Psoas muscle (tissue), 8 donors: ENCODE measurements around the gene U2AF2. TPM values are rescaled to one million over a fixed set of nuclear protein-coding genes. Genes with fewer than 3 reads are reported as not detected.
A peak's percentile ranks its signal among the peaks of the same experiment; 100 is the strongest.

Experiments used
- ATAC-seq, 4 donors: fragments of 200-7000 bp; cut with Tn5 transposase; one replicate each; pipeline ENCODE4 v1.9.1; 2020; ENCODE audit warnings: moderate library complexity in 3 of 4, mild to moderate bottlenecking in 2 of 4
- DNase-seq, 2 donors: peaks; one replicate each; pipeline ENCODE4 v3.0.0-alpha.2; 2020
- H3K27ac ChIP-seq: fragments of 200-600 bp; one replicate; pipeline ENCODE4 v1.8.0; 2022
- H3K27me3 ChIP-seq, 3 donors: fragments of 200-600 bp in 1 of 3; one replicate each; pipeline versions ENCODE4 v1.6.1 to v1.8.0; 2013 to 2022; ENCODE audit warnings: low read length in 2 of 3, mild to moderate bottlenecking in 2 of 3, moderate library complexity in 1 of 3; ENCODE audit not compliant: insufficient read depth in 3 of 3
- H3K36me3 ChIP-seq, 2 donors: fragments of 200-600 bp in 1 of 2; one replicate each; pipeline versions ENCODE4 v1.6.1 to v1.8.0; 2013 to 2022; ENCODE audit warnings: low read depth in 1 of 2, mild to moderate bottlenecking in 1 of 2, moderate library complexity in 1 of 2; ENCODE audit not compliant: insufficient read depth in 1 of 2
- H3K4me1 ChIP-seq: fragments of 200-600 bp; one replicate; pipeline ENCODE4 v1.8.0; 2022
- H3K4me3 ChIP-seq: fragments of 200-600 bp; one replicate; pipeline ENCODE4 v1.8.0; 2022; ENCODE audit warnings: mild to moderate bottlenecking
- H3K9me3 ChIP-seq: fragments of 200-600 bp; one replicate; pipeline ENCODE4 v1.8.0; 2022
- WGBS, 3 donors: extraction: QIAGEN DNeasy Blood & Tissue Kit; methylation state at CpG; one replicate each; pipeline versions ENCODE4 v1.1.6 to v1.1.7; 2013; 5-methylcytosine and 5-hydroxymethylcytosine counted together
- intact Hi-C, 2 donors: fragments of 100-400 bp; cut with DNase I; formaldehyde crosslinking; loops; one replicate each; pipeline versions ENCODE4 v1.11.0 to v1.14.2; 2022
- polyA plus RNA-seq, 3 donors: library from polyadenylated mRNA; stranded (reverse); fragments of 200-250 nt; gene quantifications; one replicate each; pipeline ENCODE4 v1.2.3, GENCODE V29; 2013
- total RNA-seq, 4 donors: library from RNA; stranded (reverse); fragmentation: NEBNext Ultra II Directional in 2 of 4; extraction: Animal tissue kit (Norgen Biotek cat#: 25700) in 2 of 4; gene quantifications; one replicate each; pipeline versions ENCODE4 v1.2.1 to v1.2.4, GENCODE V29; 2021 to 2023
- TF ChIP-seq, protein P1 (sequence below): fragments of 200-600 bp; IDR thresholded peaks from one replicate; pipeline ENCODE4 v1.8.0; 2022; ENCODE audit warnings: antibody characterized with exemption
- donor health status: healthy with polysubstance abuse.
- donor health status: DM: no; HTN: no; CAD: no; lungs with moderate emphysema.
- donor health status: Bipolar disorder and iron deficiency.
- donor health status: healthy.
- donor health status: DM: yes; HTN: yes; CAD: no.
- donor health status: DM: no; HTN: no; CAD: no.
- donor health status: DM: no; HTN: no; CAD: no.
- donor health status: DM: yes; HTN: yes; CAD: no.

The U2AF2 gene
- total and polyA plus RNA-seq, 7 donors = 54.1 to 116 (median 72.6) TPM

DNA sequence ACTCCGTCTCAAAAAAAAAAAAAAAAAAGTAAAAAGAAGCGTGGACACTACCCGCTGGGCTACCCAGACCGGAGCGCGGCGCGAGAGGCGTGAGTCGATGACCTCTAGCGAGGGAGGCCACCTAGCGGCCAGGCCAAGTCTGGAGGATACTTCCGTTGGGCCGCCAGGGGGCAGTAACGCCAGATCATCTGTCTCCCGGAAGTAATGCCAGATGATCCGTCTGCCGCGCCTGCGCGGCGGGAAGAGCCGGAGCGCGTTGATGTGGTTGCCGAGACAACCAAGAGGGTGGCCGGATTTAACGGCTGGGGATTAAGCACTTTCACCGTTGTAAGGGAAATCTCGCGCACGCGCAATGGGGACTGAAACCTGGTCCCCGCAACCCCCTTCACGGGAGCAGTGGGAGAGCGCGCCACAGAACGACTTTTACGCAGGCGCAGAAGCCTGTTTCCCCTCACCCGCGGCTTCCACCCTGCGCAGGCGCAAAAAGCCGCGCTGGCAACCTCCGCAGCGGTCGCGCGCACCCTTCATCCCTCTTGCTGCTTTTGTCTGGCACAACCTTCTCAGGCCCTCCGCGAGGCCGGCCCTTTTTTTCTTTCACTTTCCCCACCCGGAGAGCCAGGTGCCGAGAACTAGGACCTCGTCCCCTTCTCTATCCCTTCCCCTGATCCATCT is 1.0 kb upstream of the U2AF2 start:
- peaks cover 0 to 8% of the 10 kb centered on the region in 2 donors for H3K36me3 ChIP-seq
- no peaks in the 10 kb centered on the region for H3K9me3 ChIP-seq
- peaks cover 37% of the 10 kb centered on the region for H3K4me1 ChIP-seq
- H3K4me3 ChIP-seq = peak overlapping the region; percentile 71
- peak; percentile 99 for DNase-seq
- H3K27ac ChIP-seq = peak overlapping the region; percentile 91
- TF ChIP-seq, protein P1, sequence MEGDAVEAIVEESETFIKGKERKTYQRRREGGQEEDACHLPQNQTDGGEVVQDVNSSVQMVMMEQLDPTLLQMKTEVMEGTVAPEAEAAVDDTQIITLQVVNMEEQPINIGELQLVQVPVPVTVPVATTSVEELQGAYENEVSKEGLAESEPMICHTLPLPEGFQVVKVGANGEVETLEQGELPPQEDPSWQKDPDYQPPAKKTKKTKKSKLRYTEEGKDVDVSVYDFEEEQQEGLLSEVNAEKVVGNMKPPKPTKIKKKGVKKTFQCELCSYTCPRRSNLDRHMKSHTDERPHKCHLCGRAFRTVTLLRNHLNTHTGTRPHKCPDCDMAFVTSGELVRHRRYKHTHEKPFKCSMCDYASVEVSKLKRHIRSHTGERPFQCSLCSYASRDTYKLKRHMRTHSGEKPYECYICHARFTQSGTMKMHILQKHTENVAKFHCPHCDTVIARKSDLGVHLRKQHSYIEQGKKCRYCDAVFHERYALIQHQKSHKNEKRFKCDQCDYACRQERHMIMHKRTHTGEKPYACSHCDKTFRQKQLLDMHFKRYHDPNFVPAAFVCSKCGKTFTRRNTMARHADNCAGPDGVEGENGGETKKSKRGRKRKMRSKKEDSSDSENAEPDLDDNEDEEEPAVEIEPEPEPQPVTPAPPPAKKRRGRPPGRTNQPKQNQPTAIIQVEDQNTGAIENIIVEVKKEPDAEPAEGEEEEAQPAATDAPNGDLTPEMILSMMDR = peak; percentile 97
- peak; percentile 74 to 75 (median 74) for ATAC-seq
- intact Hi-C loops = loop anchor here in 1 of 2 donors (10.0 kb wide), 1 partner anchor 269 kb away; the partner anchor contains the start of genes RPL28 and TMEM238
- 0% methylated on average over 53 to 57 of the region's 57 CpGs for WGBS, 3 donors
- H3K27me3 ChIP-seq = no peaks in the 10 kb centered on the region

DNA sequence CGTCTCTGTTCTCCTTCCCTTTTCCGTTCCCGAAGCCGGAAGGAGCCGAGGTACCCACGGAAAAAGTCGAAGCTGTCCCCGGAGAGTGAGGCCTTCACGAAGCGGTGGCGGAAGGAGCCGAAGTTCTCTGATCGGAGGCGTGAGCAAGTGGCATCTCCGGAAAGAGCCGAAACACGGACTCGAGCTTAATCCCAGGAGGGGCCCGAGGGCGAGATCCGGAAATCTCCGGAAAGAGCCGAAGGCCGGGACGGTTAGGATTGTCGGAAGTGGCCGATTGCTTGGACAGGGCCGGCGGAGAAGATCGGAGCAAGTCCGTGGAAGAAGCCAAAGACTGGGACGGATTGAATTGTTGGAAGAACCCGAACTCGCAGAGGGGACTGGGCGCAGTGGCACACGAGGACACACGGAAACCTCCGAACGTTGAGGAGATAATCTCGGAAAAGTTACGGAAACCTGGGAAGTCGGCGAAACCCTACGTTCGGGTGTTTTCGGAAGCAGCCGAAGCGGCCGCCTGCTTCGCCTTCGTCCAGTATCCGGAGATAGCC is 440 bp upstream of the U2AF2 start:
- intact Hi-C loops = loop anchor here in 1 of 2 donors (10.0 kb wide), 1 partner anchor 270 kb away; the partner anchor contains the start of genes RPL28 and TMEM238
- Histone ChIP-seq H3K27ac (peak overlapping the region; percentile 91), H3K4me3 (peak overlapping the region; percentile 71), H3K9me3 (no peaks in the 10 kb centered on the region), H3K27me3 (no peaks in the 10 kb centered on the region), H3K4me1 (peaks cover 40% of the 10 kb centered on the region), H3K36me3 (peaks cover 0 to 8% of the 10 kb centered on the region in 2 donors)
- ATAC-seq (peak; percentile 81 to 85 (median 84)), DNase-seq (peak; percentile 99 to 100)
- TF ChIP-seq, protein P1 = no peak
- WGBS, 3 donors = 0% methylated on average over 39 to 52 of the region's 52 CpGs

DNA sequence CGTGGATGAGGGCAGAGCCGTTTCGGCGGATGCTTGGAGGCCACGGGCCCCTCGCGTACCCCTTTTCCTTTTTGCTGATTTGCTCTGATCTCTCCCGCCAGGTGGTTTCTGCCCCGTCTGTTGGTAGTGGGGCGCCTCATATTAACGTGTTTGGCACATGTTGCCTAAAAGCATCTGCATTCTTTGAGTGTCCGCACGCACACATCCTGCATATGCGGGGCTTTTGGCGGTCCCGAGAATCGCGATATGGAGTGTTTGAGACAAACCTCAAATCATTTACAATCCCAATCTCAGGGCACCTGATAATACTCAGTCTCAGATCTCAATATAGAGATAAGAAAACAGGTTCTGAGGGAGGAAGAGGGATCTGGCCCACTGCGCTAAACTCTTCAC is 809 bp downstream of the U2AF2 start:
- no peaks in the 10 kb centered on the region for H3K27me3 ChIP-seq
- intact Hi-C loops = loop anchor here (2.0 to 10.0 kb wide), 2 partner anchors 15 to 271 kb away; partner anchors contain the start of genes RPL28 (in 1 of the 2) and TMEM238 (in 1 of the 2)
- H3K4me1 ChIP-seq = peaks cover 40% of the 10 kb centered on the region
- peaks cover 0 to 18% of the 10 kb centered on the region in 2 donors for H3K36me3 ChIP-seq
- peak overlapping the region; percentile 91 for H3K27ac ChIP-seq
- TF ChIP-seq, protein P1 = no peak
- ATAC-seq (no peak), DNase-seq (no peak)
- 1 to 2% (median 1%) methylated on average over 19 of the region's 19 CpGs for WGBS, 3 donors
- H3K4me3 ChIP-seq = peak overlapping the region; percentile 71
- no peaks in the 10 kb centered on the region for H3K9me3 ChIP-seq

DNA sequence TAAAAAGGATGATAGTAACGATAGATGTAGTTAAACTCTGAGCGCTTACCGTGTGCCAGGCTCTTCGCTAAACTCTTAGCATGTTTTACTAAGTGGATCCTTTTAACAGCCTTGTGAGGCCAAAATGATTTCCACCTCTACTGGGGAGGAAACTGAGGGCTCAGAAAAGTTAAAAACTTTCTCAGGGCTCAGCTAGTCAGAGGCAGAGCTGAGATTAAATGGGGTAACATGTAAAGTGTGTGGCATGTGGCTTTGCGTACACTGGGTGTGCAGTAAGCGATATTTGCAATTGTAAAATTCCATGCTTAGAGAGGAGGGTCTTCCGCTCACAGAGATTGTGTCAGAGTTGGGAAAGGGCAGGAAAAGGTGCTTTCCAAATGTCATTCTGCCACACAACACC is 1.7 kb downstream of the U2AF2 start:
- no peaks in the 10 kb centered on the region for H3K9me3 ChIP-seq
- DNase-seq (no peak), ATAC-seq (no peak)
- H3K4me1 ChIP-seq = peaks cover 40% of the 10 kb centered on the region
- H3K4me3 ChIP-seq = peak overlapping the region; percentile 71
- H3K27ac ChIP-seq = no peak overlapping the region
- intact Hi-C loops = loop anchor here (2.0 to 10.0 kb wide), 2 partner anchors 14 to 272 kb away; partner anchors contain the start of genes RPL28 (in 1 of the 2) and TMEM238 (in 1 of the 2)
- TF ChIP-seq, protein P1 = no peak
- peaks cover 0 to 23% of the 10 kb centered on the region in 2 donors for H3K36me3 ChIP-seq
- no peaks in the 10 kb centered on the region for H3K27me3 ChIP-seq
- 57 to 65% (median 59%) methylated on average over 7 of the region's 7 CpGs for WGBS, 3 donors
